H1 (cell line): ENCODE data around the gene IRF8. TPM values are rescaled to one million over a fixed set of nuclear protein-coding genes. Genes with fewer than 3 reads are reported as not detected.

Experiments used
- CTCF ChIA-PET: fragments of 300-600 bp; sonication (Branson Sonifier 250); formaldehyde crosslinking; loops from one replicate; lab custom pipeline; 2021; ENCODE audit not compliant: partially characterized antibody; lab: Charles Lee
- POLR2A ChIA-PET: fragments of 300-600 bp; sonication (Branson Sonifier 250); formaldehyde crosslinking; loops from one replicate; lab custom pipeline; 2021; ENCODE audit warnings: inconsistent platforms; ENCODE audit not compliant: partially characterized antibody; lab: Charles Lee
- DNase-seq, 2 experiments: peaks; one replicate each; pipeline versions ENCODE4 v3.0.0 to v3.0.0-alpha.2; 2010 to 2022; ENCODE audit warnings: low spot score in 2 of 2, low read depth in 1 of 2, mixed read lengths in 1 of 2
- FAIRE-seq: peaks from 2 replicates; lab custom pipeline; 2011; peaks lifted over from hg19 to GRCh38; lab: Jason Lieb, UNC
- H2AFZ ChIP-seq: 2 replicates; pipeline ENCODE4 v1.8.1; 2012; ENCODE audit warnings: low read length, inconsistent platforms
- H2AK5ac ChIP-seq: 2 replicates; pipeline ENCODE4 v1.6.1; 2013; ENCODE audit warnings: low read depth, low read length
- H2BK120ac ChIP-seq: replicated peaks from 2 replicates; pipeline ENCODE3; 2013; ENCODE audit warnings: low read depth, low read length, inconsistent platforms
- H2BK12ac ChIP-seq: 2 replicates; pipeline ENCODE4 v1.6.1; 2013; ENCODE audit warnings: low read depth, low read length
- H2BK15ac ChIP-seq: 2 replicates; pipeline ENCODE4 v1.6.1; 2013; ENCODE audit warnings: low read length
- H2BK20ac ChIP-seq: 2 replicates; pipeline ENCODE4 v1.6.1; 2013; ENCODE audit warnings: low read length
- H2BK5ac ChIP-seq: 2 replicates; pipeline ENCODE4 v1.6.1; 2013; ENCODE audit warnings: low read depth, low read length
- H3K14ac ChIP-seq: 2 replicates; pipeline ENCODE4 v1.6.1; 2013; ENCODE audit warnings: inconsistent platforms; ENCODE audit not compliant: insufficient read length
- H3K18ac ChIP-seq: 2 replicates; pipeline ENCODE4 v1.6.1; 2013; ENCODE audit warnings: low read length; ENCODE audit errors: extremely low read depth
- H3K23ac ChIP-seq: 2 replicates; pipeline ENCODE4 v1.6.1; 2013; ENCODE audit warnings: inconsistent platforms; ENCODE audit not compliant: insufficient read length
- H3K23me2 ChIP-seq: 2 replicates; pipeline ENCODE4 v1.6.1; 2013; ENCODE audit warnings: low read depth, low read length
- H3K27ac ChIP-seq: 2 replicates; pipeline ENCODE4 v1.6.1; 2011; ENCODE audit warnings: low read depth, low read length, inconsistent platforms
- H3K27me3 ChIP-seq, 4 experiments: replicated peaks in 1 of 4; 1 replicate in 1 of 4; 2 replicates in 3 of 4; pipeline versions ENCODE4 v1.6.1 to v1.8.1; 2011 to 2013; ENCODE audit warnings: low read length in 3 of 4, mild to moderate bottlenecking in 3 of 4, inconsistent platforms in 2 of 4, mixed read lengths in 2 of 4, moderate library complexity in 1 of 4; ENCODE audit not compliant: control insufficient read depth in 3 of 4, insufficient read depth in 3 of 4; ENCODE audit errors: extremely low read depth in 1 of 4
- H3K36me3 ChIP-seq, 4 experiments: 2 replicates each; pipeline versions ENCODE4 v1.6.1 to v1.8.1; 2011 to 2013; ENCODE audit warnings: mild to moderate bottlenecking in 4 of 4, low read length in 3 of 4, moderate library complexity in 2 of 4, control low read depth in 1 of 4, inconsistent platforms in 1 of 4; ENCODE audit not compliant: insufficient read depth in 4 of 4, control insufficient read depth in 2 of 4
- H3K4ac ChIP-seq: replicated peaks from 2 replicates; pipeline ENCODE3; 2013; ENCODE audit warnings: low read length, low read depth, mixed read lengths, inconsistent platforms; ENCODE audit not compliant: insufficient read length
- H3K4me1 ChIP-seq, 4 experiments: replicated peaks in 1 of 4; 1 replicate in 1 of 4; 2 replicates in 3 of 4; pipeline versions ENCODE4 v1.6.1 to v1.8.1; 2011 to 2013; ENCODE audit warnings: low read length in 3 of 4, inconsistent platforms in 2 of 4, mixed read lengths in 1 of 4; ENCODE audit not compliant: insufficient read depth in 4 of 4, control insufficient read depth in 3 of 4
- H3K4me2 ChIP-seq, 2 experiments: 2 replicates each; pipeline versions ENCODE4 v1.6.1 to v1.8.1; 2011 to 2013; ENCODE audit warnings: low read depth in 2 of 2, low read length in 2 of 2, control low read depth in 1 of 2, inconsistent platforms in 1 of 2, mild to moderate bottlenecking in 1 of 2; ENCODE audit not compliant: insufficient read depth in 1 of 2
- H3K4me3 ChIP-seq, 4 experiments: fragments of 200-600, 300-600 bp in 1 of 4; sonication (generic), shearing (Covaris generic), sonication (Bioruptor Twin) in 1 of 4; 2 replicates each; pipeline versions ENCODE4 v1.5.1 to v1.8.1; 2011 to 2016; ENCODE audit warnings: low read length in 4 of 4, low read depth in 3 of 4, control low read depth in 2 of 4, inconsistent platforms in 2 of 4, mild to moderate bottlenecking in 2 of 4, mixed read lengths in 1 of 4, moderate library complexity in 1 of 4; ENCODE audit not compliant: insufficient read depth in 2 of 4; ENCODE audit errors: extremely low read depth in 1 of 4
- H3K56ac ChIP-seq: replicated peaks from 2 replicates; pipeline ENCODE3; 2013; ENCODE audit warnings: low read depth, mild to moderate bottlenecking, mixed read lengths, low read length, inconsistent platforms; ENCODE audit not compliant: insufficient read length
- H3K79me1 ChIP-seq: 2 replicates; pipeline ENCODE4 v1.6.1; 2013; ENCODE audit warnings: low read depth, low read length, control low read depth
- H3K79me2 ChIP-seq, 2 experiments: 2 replicates each; pipeline versions ENCODE4 v1.6.1 to v1.8.1; 2012 to 2013; ENCODE audit warnings: low read length in 2 of 2, mild to moderate bottlenecking in 2 of 2, inconsistent platforms in 1 of 2; ENCODE audit not compliant: insufficient read depth in 2 of 2, control insufficient read depth in 1 of 2
- H3K9ac ChIP-seq, 4 experiments: replicated peaks in 1 of 4; 1 replicate in 1 of 4; 2 replicates in 3 of 4; pipeline versions ENCODE4 v1.6.1 to v1.8.1; 2011 to 2013; ENCODE audit warnings: low read depth in 3 of 4, low read length in 3 of 4, control low read depth in 2 of 4, mild to moderate bottlenecking in 2 of 4, moderate library complexity in 2 of 4, inconsistent platforms in 1 of 4; ENCODE audit errors: extremely low read depth in 1 of 4
- H3K9me3 ChIP-seq, 2 experiments: 2 replicates each; pipeline versions ENCODE4 v1.6.1 to v1.8.1; 2012 to 2013; ENCODE audit warnings: mild to moderate bottlenecking in 2 of 2, moderate library complexity in 2 of 2, control low read depth in 1 of 2, inconsistent platforms in 1 of 2, low read depth in 1 of 2, low read length in 1 of 2, mixed read lengths in 1 of 2; ENCODE audit not compliant: insufficient read depth in 2 of 2
- H4K20me1 ChIP-seq, 2 experiments: replicated peaks in 1 of 2; 2 replicates each; pipeline versions ENCODE3 to v1.8.1; 2011 to 2013; ENCODE audit warnings: inconsistent platforms in 2 of 2, low read length in 2 of 2, mild to moderate bottlenecking in 1 of 2; ENCODE audit not compliant: insufficient read depth in 2 of 2, control insufficient read depth in 1 of 2
- H4K5ac ChIP-seq: 2 replicates; pipeline ENCODE4 v1.6.1; 2013; ENCODE audit warnings: low read length, low read depth, mixed read lengths, inconsistent platforms; ENCODE audit not compliant: insufficient read length
- H4K8ac ChIP-seq: 2 replicates; pipeline ENCODE4 v1.8.0; 2013; ENCODE audit warnings: mild to moderate bottlenecking, moderate library complexity, low read length, inconsistent platforms; ENCODE audit not compliant: insufficient read depth; ENCODE audit errors: extremely low read depth
- H4K91ac ChIP-seq: replicated peaks from 2 replicates; pipeline ENCODE3; 2013; ENCODE audit warnings: low read length, mixed read lengths, inconsistent platforms; ENCODE audit not compliant: insufficient read length
- CTBP2 ChIP-seq: IDR thresholded peaks from 2 replicates; pipeline ENCODE4 v1.7.0; 2011; ENCODE audit warnings: borderline replicate concordance, mild to moderate bottlenecking, moderate library complexity, mixed read lengths, low read length; ENCODE audit not compliant: insufficient read depth, insufficient read length
- GTF2F1 ChIP-seq: IDR thresholded peaks from 2 replicates; pipeline ENCODE4 v1.6.1; 2012; ENCODE audit warnings: low read depth, low read length, improper control_type of control experiment, borderline replicate concordance
- POLR2A ChIP-seq, 2 experiments: IDR thresholded peaks; 1 replicate in 1 of 2; 2 replicates in 1 of 2; pipeline ENCODE4 v1.6.1; 2011; ENCODE audit warnings: low read depth in 2 of 2, low read length in 2 of 2, mild to moderate bottlenecking in 2 of 2; ENCODE audit errors: control extremely low read depth in 1 of 2
- POU5F1 ChIP-seq: IDR thresholded peaks from 2 replicates; pipeline ENCODE4 v1.6.1; 2011; ENCODE audit warnings: low read depth, mild to moderate bottlenecking, low read length, moderate library complexity
- SIN3A ChIP-seq, 2 experiments: IDR thresholded peaks in 1 of 2; conservative IDR thresholded peaks in 1 of 2; 2 replicates each; pipeline ENCODE4 v1.6.1; 2011 to 2012; ENCODE audit warnings: low read length in 2 of 2, improper control_type of control experiment in 1 of 2, low read depth in 1 of 2, mild to moderate bottlenecking in 1 of 2
- SP4 ChIP-seq: IDR thresholded peaks from 2 replicates; pipeline ENCODE4 v1.6.1; 2012; ENCODE audit warnings: low read length, inconsistent platforms
- SRF ChIP-seq: IDR thresholded peaks from 2 replicates; pipeline ENCODE4 v1.6.1; 2011; ENCODE audit warnings: mild to moderate bottlenecking, low read depth, low read length, moderate library complexity
- SUZ12 ChIP-seq: fragments of 200-600 bp; sonication (generic); IDR thresholded peaks from 2 replicates; pipeline ENCODE4 v1.6.1; 2012; ENCODE audit warnings: mild to moderate bottlenecking, inconsistent platforms, low read length, moderate library complexity, mixed read lengths
- TBP ChIP-seq: IDR thresholded peaks from 2 replicates; pipeline ENCODE4 v1.6.1; 2011; ENCODE audit warnings: low read depth, low read length, improper control_type of control experiment
- TEAD4 ChIP-seq: IDR thresholded peaks from 2 replicates; pipeline ENCODE4 v1.6.1; 2012; ENCODE audit warnings: low read depth, low read length, inconsistent platforms, mixed read lengths
- USF2 ChIP-seq: IDR thresholded peaks from 2 replicates; pipeline ENCODE4 v1.6.1; 2011; ENCODE audit warnings: low read length, improper control_type of control experiment
- YY1 ChIP-seq: IDR thresholded peaks from 2 replicates; pipeline ENCODE4 v1.6.1; 2011; ENCODE audit warnings: low read depth, mild to moderate bottlenecking, low read length
- WGBS, 2 experiments: shearing (Covaris generic) in 1 of 2; methylation state at CpG; one replicate each; pipeline versions ENCODE4 v1.1.6 to v1.1.7; 2013 to 2015; ENCODE audit warnings: low lambda C conversion rate in 2 of 2, mixed read lengths in 2 of 2, inconsistent platforms in 1 of 2, low coverage in 1 of 2, missing lambda C conversion rate in 1 of 2; ENCODE audit not compliant: insufficient replicate concordance in 2 of 2, insufficient coverage in 1 of 2, insufficient read length in 1 of 2; ENCODE audit errors: extremely low coverage in 1 of 2, missing lambda C conversion rate in 1 of 2; 5-methylcytosine and 5-hydroxymethylcytosine counted together
- polyA plus RNA-seq, 7 experiments: library from polyadenylated mRNA; depleted of rRNA in 3 of 7; stranded (reverse) in 5 of 7; unstranded in 2 of 7; fragments of >200 nt in 5 of 7; fragments of 200-250 nt in 2 of 7; gene quantifications; 1 replicate in 5 of 7; 2 replicates in 1 of 7; 4 replicates in 1 of 7; pipeline versions ENCODE4 v1.2.1 to v1.2.3, GENCODE V29; 2011 to 2013; ENCODE audit warnings: missing spikeins in 2 of 7, mixed read lengths in 2 of 7
- total RNA-seq: library from RNA; stranded (reverse); fragmentation: NEBNext Ultra II Directional; extraction: Animal tissue kit (Norgen Biotek cat#: 25700); gene quantifications from 2 replicates; pipeline ENCODE4 v1.2.1, GENCODE V29; 2021

The IRF8 gene
- total and polyA plus RNA-seq, 2 of the 8 experiments (the other 6 are each of a cell fraction or from before 2014, with no cell fraction given), result 0.35 to 2.0 TPM

- H2BK15ac ChIP-seq, result no peak overlapping the region
- DNase-seq, result no peak
- TF ChIP-seq GTF2F1 (no peak), YY1 (no peak), USF2 (no peak), POU5F1 (no peak), POLR2A (IDR thresholded peaks at IDR 0.05; ENCODE audit: control extremely low read depth in 1 of 2, low read depth in 2 of 2, low read length in 2 of 2) (no peak), SP4 (no peak), SRF (no peak), CTBP2 (no peak), SIN3A (conservative IDR thresholded peaks at IDR 0.05 in 1 of 2, IDR thresholded peaks at IDR 0.05 in 1 of 2; ENCODE audit: low read depth in 1 of 2, low read length in 2 of 2) (no peak), TEAD4 (no peak), SUZ12 (no peak), TBP (no peak)
These were observed 10.3 kb upstream of the IRF8 start for GRCh38 chr16:85888405-85889331.

More at GRCh38 chr16:85888405-85889331, 10.3 kb upstream of the IRF8 start:
- no peak overlapping the region for H4K5ac ChIP-seq
- no peaks in the 10 kb centered on the region for H3K9me3 ChIP-seq
- no peaks in the 10 kb centered on the region for H3K79me2 ChIP-seq
- peaks cover 0 to 2% (median 0%) of the 10 kb centered on the region in 4 experiments; a peak in 2 of 7 replicates for H3K27me3 ChIP-seq
- no peak overlapping the region for H4K91ac ChIP-seq
- H3K23me2 ChIP-seq, result no peaks in the 10 kb centered on the region
- no peaks in the 10 kb centered on the region for H3K36me3 ChIP-seq
- POLR2A ChIA-PET, result no interaction called here
- H4K20me1 ChIP-seq, result no peaks in the 10 kb centered on the region
- no peaks in the 10 kb centered on the region for H3K79me1 ChIP-seq
- CTCF ChIA-PET, result no interaction called here
- no peak overlapping the region for H3K4me2 ChIP-seq
- no peaks in the 10 kb centered on the region for H3K4me1 ChIP-seq
- 85% methylated on average over 5 of the region's 5 CpGs; no CpG with 5 or more reads in 1 of the 2 experiments for WGBS, 2 experiments
- H3K27ac ChIP-seq, result no peak overlapping the region
- H2AFZ ChIP-seq, result no peak overlapping the region
- H3K56ac ChIP-seq, result no peak overlapping the region
- no peak overlapping the region for H3K4me3 ChIP-seq
- H2AK5ac ChIP-seq, result no peak overlapping the region
- no peak overlapping the region for H3K18ac ChIP-seq
- H3K4ac ChIP-seq, result no peak overlapping the region
- H2BK12ac ChIP-seq, result no peak overlapping the region
- no peak overlapping the region for H4K8ac ChIP-seq
- no peak overlapping the region for H3K14ac ChIP-seq
- H2BK120ac ChIP-seq, result no peak overlapping the region
- H3K23ac ChIP-seq, result no peak overlapping the region
- H3K9ac ChIP-seq, result no peak overlapping the region
- FAIRE-seq, result no peak
- H2BK20ac ChIP-seq, result no peak overlapping the region
- H2BK5ac ChIP-seq, result no peak overlapping the region
